ENCODE results near the gene PILRA. TPM values are rescaled to one million over a fixed set of nuclear protein-coding genes. Genes with fewer than 3 reads are reported as not detected.
A peak's percentile ranks its signal among the peaks of the same experiment; 100 is the strongest.

PILRA gene
- polyA plus RNA-seq, 4 donors, result 4.1 to 6.9 (median 4.9) TPM

DNA sequence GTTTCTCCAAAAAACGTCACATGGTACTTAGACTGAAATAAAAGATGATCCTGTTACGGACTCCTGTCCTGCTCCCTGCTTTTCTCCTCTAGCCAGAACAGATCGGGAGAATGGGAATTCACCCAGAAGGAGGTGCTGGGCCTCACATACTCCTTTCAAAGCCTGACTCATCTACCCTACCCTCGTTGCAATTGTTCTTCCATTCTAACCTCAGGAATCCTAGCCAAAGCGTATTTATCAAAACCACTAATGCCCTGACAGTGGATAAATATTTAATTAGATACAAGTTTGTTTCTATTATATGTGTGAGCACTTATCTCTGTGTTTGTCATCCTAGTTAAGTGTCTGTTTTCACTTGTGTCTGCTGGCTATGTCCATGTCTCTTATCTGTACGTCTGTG, 33.5 kb downstream of the PILRA start:
- no peak for DNase-seq (ENCODE audit: low read depth in 4 of 4, low spot score in 3 of 4)

- peak in 1 of 4 donors; percentile 45 for DNase-seq (ENCODE audit: low read depth in 4 of 4, low spot score in 3 of 4)
Observed at GRCh38 chr7:100407285-100408180, 34.2 kb downstream of the PILRA start.

- no peak for DNase-seq (ENCODE audit: low read depth in 4 of 4, low spot score in 3 of 4)
Observed at GRCh38 chr7:100411101-100411500, 37.8 kb downstream of the PILRA start.

DNA sequence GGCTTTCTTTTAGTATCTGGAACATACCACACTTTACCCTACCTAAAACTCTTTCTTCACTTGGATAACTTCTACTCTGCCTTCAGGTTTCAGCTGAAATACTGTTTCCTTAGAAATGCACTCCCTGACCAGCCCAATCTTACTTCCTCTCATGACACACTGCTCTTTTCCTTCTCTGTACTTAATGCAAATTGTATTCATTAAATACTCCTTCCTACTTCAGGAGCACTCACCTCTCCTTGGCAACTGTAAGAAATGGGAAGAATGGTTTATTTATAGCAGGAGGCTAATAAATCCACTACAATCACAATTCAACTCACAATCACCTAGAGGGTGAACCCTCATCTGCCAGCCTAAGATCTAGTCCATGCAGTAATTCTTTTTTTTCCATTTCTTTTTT, 40.1 kb downstream of the PILRA start:
- no peak for DNase-seq (ENCODE audit: low read depth in 4 of 4, low spot score in 3 of 4)

DNA sequence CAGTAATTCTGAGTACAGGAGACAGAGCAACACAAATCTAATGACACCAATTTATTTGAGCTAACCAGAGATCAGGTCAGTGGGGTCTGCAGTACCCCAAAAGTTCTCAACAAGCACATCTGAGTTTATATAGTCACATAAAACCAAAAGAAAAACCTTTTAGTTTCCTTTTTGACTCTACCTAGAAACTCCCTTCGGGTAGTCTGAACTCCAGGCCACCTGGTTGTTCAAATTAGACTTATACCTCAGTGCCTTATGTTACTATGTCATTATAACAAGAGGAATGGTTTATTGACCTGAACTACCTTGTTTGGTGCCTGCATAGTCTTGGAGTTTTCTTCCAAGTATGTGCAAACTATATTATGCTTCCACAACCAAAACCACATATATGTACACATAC, 40.6 kb downstream of the PILRA start:
- DNase-seq (ENCODE audit: low read depth in 4 of 4, low spot score in 3 of 4), result no peak

DNA sequence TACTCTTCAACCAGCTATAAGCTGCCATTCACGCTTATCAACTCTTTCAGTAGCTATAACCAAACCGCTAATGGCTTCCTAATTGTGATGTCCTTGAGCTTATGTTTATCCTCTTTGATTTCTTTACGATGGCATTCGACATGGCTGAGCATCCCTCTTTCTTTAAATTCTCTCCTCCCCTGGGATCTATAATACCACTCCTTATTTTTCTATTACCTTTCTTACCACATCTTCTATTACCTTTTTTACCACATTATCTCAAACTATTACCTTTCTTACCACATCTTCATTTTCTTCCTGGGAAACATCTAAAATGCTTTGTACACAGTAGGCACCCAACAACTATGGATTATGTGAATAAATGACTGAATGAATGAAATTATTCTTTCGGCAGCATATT, 42.2 kb downstream of the PILRA start:
- no peak for DNase-seq (ENCODE audit: low read depth in 4 of 4, low spot score in 3 of 4)

- DNase-seq (ENCODE audit: low read depth in 4 of 4, low spot score in 3 of 4), result no peak
Observed at GRCh38 chr7:100418930-100419659, 45.8 kb downstream of the PILRA start.

DNA sequence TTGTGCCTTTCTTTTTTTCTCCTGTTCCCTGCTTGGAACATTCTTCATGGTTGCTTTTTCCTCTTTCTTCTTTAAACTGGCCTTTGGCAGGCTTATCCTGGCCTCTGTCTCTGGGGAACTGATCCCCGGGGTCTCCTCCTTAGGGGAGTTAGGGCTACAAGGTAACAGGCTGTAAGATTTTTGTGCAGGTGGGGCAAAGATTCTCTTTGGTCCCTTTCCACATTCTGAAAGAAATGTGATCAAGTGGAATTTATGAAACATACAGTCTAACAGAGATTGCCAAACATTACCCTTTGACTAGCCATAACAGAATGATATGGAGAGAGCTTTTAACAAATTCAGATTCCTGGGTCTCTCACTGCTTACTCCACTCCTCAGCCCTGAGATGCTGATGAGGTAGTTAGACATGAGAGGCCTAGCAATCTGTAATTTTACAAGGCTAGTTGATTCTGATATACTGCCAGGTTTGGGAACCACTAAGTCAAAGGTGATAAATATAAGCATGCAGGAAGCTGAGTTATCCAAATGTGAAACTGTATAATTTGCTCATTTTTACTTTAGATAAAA, 46.5 kb downstream of the PILRA start:
- no peak for DNase-seq (ENCODE audit: low read depth in 4 of 4, low spot score in 3 of 4)

DNA sequence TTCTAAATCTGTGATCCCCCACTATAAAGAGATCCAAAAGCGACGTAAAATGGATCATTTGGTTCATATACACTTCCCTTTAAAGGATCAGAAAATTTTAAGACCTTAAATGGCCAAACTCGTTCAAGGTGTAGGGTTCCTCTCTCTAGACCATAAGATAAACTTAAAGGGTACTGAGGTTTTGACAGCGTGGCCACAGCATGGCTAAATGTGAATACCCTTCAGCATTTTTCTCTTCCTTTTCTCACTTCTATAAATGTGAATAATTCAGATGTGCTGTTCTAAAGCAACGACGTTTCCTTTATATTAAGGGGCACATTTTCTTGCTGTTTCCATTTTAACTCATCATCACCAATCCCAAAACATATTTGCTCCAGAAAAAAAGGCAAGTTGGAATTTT, 50.0 kb downstream of the PILRA start:
- no peak for DNase-seq (ENCODE audit: low read depth in 4 of 4, low spot score in 3 of 4)

- DNase-seq (ENCODE audit: low read depth in 4 of 4, low spot score in 3 of 4), result no peak
Observed at GRCh38 chr7:100425347-100425746, 52.1 kb downstream of the PILRA start.

DNA sequence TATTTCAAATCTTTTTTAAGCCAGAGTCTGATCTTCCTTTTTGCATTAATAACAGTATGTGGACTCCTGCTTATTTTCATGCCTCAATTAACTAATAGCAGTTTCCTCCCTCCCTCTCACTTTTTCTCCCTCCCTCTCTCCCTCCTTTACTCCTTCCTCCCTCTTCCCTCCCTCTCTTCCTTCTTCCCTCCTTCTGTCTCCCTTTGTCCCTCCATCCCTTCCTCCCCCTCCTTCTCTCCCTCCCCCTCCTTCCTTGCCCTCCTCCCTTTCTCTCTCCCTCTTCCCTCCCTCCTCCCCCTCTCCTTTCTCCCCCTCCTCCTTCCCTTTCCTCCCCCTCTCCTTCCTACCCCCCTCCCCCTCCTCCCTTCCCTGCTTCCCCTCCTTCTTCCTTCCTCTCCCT, 53.2 kb downstream of the PILRA start:
- no peak for DNase-seq (ENCODE audit: low read depth in 4 of 4, low spot score in 3 of 4)

- DNase-seq (ENCODE audit: low read depth in 4 of 4, low spot score in 3 of 4), result no peak
Observed at GRCh38 chr7:100427762-100428198, 54.5 kb downstream of the PILRA start.

GRCh38 chr7:100428199-100428966, 55.1 kb downstream of the PILRA start, which contains the start of gene ZCWPW1:
TSS of gene ZCWPW1 (minus strand) at chr7:100428703. CDS start at chr7:100420649, 8,054 bp downstream.
- peak; percentile 94 to 96 (median 95) for DNase-seq (ENCODE audit: low read depth in 4 of 4, low spot score in 3 of 4)

GRCh38 chr7:100428967-100429636, 55.8 kb downstream of the PILRA start:
- DNase-seq (ENCODE audit: low read depth in 4 of 4, low spot score in 3 of 4), result peak; percentile 99 to 100 (median 99)

GRCh38 chr7:100429637-100430492, 56.6 kb downstream of the PILRA start, which contains the start of gene MEPCE:
TSS of gene MEPCE (plus strand) at chr7:100429831. CDS start at chr7:100430019, 188 bp downstream.
- DNase-seq (ENCODE audit: low read depth in 4 of 4, low spot score in 3 of 4), result peak; percentile 88 to 93 (median 89)

DNA sequence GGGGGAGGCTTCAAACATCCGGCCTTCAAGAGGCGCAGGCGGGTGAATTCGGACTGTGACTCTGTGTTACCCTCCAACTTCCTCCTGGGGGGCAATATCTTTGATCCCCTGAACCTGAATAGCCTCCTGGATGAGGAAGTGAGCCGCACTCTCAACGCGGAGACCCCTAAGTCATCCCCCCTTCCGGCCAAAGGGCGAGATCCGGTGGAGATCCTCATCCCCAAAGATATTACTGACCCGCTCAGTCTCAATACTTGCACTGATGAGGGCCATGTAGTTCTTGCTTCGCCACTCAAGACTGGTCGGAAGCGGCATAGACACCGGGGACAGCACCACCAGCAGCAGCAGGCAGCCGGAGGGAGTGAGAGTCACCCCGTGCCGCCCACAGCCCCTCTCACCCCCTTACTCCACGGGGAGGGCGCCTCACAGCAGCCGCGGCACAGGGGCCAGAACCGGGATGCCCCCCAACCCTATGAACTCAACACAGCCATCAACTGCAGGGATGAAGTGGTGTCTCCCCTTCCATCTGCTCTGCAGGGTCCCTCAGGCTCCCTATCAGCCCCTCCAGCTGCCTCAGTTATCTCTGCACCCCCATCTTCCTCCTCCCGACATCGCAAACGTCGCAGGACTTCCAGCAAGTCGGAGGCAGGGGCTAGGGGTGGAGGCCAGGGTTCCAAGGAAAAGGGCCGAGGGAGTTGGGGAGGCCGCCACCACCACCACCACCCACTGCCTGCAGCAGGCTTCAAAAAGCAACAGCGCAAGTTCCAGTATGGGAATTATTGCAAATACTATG, 57.4 kb downstream of the PILRA start:
- no peak for DNase-seq (ENCODE audit: low read depth in 4 of 4, low spot score in 3 of 4)

- no peak for DNase-seq (ENCODE audit: low read depth in 4 of 4, low spot score in 3 of 4)
Observed at GRCh38 chr7:100431286-100431735, 58.0 kb downstream of the PILRA start.

DNA sequence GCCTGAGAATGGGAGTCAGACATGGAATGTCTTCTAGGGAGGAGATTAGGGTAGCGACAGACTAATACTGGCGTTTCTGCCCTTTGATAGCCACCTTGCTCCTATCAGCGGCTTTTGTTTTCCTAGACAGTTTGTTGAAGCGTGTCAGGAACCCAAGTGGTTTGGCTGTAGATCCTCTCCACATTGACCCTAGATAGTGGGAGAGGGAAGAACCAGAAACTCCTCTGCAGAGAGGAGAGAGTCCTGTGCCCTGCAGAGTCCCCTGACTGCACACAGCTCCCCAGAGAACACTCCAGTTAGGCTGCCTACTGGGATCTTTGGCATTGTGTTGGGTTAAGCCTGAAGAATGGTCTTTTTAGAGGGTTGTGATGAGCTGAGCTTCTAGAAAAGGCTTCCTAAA, 58.8 kb downstream of the PILRA start:
- DNase-seq (ENCODE audit: low read depth in 4 of 4, low spot score in 3 of 4), result no peak
